K562 treated with DMSO at 1 percent for 4 hours (cell line): ENCODE measurements around the gene GABRA5. TPM values are rescaled to one million over a fixed set of nuclear protein-coding genes. Genes with fewer than 3 reads are reported as not detected.

Source experiments
- total RNA-seq: library from RNA; unstranded; fragments of 300-600 nt; gene quantifications from 2 replicates; pipeline ENCODE4 v1.2.3, GENCODE V29; 2022; ENCODE audit not compliant: insufficient read depth

GABRA5 gene
- not detected in 2 replicates for total RNA-seq

DNA sequence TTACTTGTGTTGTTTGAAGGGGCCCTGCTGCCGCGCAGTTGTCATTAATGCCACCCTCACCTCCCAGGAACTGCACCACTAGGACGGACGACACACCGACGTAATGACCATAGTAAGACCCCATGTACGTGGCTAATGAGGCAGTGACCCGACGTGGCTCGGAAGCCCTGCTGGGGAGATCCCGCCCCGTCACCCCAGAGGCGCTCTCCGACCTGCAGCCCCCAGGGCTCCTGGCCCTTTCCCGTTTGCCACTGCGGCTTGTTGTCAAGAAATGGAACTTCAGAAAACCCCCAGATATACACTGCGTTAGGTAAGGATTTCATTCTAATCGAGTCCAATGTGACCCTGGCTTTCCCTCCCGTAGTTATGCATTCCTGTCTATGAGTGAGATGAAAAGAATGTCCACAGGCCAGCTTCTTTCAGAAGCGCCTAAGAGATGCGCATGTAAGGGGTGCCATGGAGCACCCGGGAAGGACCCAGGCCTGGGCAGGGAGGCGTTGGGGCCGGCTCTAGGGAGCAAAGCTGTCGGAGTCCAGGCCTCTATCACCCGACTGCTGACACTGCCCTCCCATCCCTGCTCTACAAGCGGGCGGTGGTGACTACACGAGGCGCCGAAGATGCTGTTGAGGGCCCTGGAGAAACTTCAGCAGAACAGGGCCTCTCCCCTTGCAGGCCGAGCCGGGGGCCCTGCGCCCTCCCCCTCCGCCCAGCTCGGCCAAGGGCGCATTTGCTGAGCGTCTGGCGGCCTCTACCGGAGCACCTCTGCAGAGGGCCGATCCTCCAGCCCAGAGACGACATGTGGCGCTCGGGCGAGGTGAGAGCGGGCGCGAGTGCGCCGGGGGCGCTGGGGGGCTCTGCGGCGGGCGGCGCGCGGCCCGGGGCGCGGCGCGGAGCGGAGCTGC, at the start of gene GABRA5:
GABRA5 (plus strand) TSS at position 765 of the 902 bp plus-strand sequence. CDS start 2,187 bp downstream, outside the sequence.

DNA sequence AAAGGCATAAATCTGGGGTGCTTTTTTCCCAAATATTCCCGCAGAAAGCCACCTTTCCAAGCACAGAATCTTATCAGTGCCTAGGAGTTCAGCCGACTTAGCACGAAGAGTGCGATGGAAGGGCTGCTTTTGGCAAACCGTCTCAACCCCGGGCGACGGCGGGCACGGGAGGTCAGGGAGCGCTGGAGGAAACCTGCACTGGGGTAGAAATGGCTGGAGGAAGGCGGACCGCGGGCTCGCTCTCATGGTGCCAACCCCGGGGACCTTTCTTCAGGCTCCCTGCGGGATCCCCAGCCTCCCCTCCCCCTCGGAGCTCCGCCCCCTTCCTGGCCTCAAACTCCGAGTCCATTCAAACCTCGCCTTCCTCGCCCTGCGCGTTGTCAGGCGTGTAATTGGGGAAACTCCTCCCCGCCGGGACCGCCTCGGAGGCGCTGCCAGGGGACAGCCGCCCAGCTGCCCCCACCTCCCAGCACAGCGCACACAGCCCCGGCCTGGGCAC, 103.9 kb downstream of the GABRA5 start, which contains the start of gene GABRG3:
GABRG3 (plus strand) TSS at position 470 of the 499 bp plus-strand sequence.

Other genes with a start within 250 kb of the GABRA5 start
- gene GABRB3, start 94.0 kb upstream of the GABRA5 start, total RNA-seq = 0.53 and 0.54 TPM in 2 replicates
- 5.2 and 8.3 TPM in 2 replicates for gene GABRG3, start 104.1 kb downstream of the GABRA5 start, total RNA-seq